HG03342 (cell line): ENCODE measurements around the gene FAM114A1.
A peak's percentile ranks its signal among the peaks of the same experiment; 100 is the strongest.
"Not testable (repeated sequence)": the region's sequence is repeated elsewhere in the genome, so short reads cannot be mapped to it uniquely, and the experiment has no call there.

ENCODE experiments used
- ATAC-seq: cut with Tn5 transposase; IDR thresholded peaks from one replicate; pipeline ENCODE4 v1.9.1; 2021; ENCODE audit warnings: mild to moderate bottlenecking, moderate library complexity; ENCODE audit not compliant: unreplicated experiment

Gene FAM114A1

GRCh38 chr4:38928974-38929373, 61.4 kb downstream of the FAM114A1 start:
- no peak for ATAC-seq

- peak; percentile 44 for ATAC-seq
These were observed 62.6 kb downstream of the FAM114A1 start for GRCh38 chr4:38930204-38930603.

DNA sequence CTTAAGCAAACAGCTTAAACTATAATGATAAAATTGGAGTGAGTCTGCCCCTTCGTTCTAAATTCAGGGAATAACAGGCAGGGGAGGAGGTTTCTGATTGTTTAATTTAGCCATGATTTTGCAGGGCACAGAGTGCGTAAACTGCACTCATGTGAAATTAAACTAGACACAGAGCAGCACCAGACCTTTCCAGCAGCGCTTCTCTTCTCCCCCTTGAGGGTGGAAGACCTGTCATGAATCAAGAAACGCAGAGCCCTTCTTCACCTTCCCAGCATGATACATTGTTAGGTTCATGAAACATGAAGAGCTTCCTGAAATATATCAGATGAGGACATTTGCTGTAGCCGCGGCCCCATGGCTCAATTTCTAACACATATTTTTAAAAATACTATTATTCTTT, 63.1 kb downstream of the FAM114A1 start:
- no peak for ATAC-seq

GRCh38 chr4:38931125-38931524, 63.5 kb downstream of the FAM114A1 start:
- no peak for ATAC-seq

DNA sequence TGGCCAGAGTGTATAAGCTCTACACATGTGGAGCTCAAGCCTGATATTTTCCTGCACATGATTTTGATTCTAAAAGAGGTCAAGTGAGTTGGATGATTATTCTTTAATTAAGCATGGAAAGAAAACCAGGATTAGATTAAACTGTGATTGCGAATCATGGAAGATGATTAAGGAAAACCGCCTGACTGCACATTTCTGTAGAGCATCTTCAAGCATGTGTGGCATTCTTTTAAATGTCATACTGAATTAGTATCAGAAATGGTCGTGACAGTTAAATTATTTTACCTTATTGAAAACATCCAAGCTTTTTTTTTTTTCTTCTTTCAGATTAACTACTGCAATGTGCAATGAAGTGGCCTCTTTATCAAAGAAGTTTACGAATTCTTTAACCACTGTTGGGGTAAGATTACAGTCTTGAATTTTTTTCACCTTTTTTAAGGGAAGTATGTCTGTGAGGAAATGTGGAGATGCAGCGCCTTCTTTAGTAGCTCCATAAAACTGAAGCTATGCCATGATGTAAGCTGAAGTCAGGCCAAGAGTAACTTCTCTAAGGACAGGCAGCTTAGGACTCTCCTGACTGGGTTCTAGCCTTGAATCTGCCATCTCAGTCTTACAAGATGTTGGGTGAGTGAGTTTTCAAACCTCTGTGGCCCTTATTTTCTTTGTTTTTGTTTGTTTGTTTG, 67.9 kb downstream of the FAM114A1 start:
- ATAC-seq = no peak

GRCh38 chr4:38939165-38939564, 71.6 kb downstream of the FAM114A1 start:
- peak; percentile 94 for ATAC-seq

DNA sequence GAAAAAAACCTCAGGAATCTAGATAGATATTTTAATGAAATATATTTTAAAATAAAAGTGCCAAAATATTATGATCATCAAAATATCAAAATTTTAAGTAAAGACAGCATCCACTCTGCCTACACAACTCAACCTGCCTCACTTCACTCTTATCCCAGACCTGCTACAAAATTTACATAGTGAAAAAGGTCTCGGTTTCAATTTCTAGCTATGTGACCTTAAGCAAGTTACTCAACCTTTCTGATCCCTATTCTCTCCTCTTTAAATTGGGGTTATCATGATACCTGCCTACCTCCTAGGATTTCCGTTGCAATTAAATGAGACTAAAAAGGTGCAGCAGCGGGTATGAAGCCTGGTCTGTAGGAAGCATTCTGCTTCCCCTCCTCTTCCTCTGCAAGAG, 72.9 kb downstream of the FAM114A1 start:
- ATAC-seq = no peak

GRCh38 chr4:38941906-38942305, 74.3 kb downstream of the FAM114A1 start:
- not testable (repeated sequence) for ATAC-seq

DNA sequence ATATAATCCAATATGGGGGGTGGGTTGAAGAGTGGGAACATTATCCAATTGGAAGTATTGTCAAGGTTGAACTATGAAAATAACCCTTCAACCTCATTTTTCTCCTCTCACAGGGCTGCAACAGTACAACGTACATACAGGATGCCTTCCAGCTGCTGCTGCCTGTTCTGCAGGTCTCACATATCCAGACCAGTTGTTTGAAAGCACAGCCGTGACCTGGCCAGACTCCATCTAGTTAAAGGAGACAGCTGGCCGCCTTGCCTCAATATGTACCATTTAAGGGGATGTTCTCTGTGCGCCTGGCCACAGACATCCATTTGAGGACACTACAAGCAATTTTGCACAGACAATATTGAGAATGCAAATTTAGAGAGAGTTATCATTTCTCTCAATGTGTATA, 75.7 kb downstream of the FAM114A1 start:
- ATAC-seq = no peak

GRCh38 chr4:38944440-38944839, 76.8 kb downstream of the FAM114A1 start:
- ATAC-seq = no peak

GRCh38 chr4:38946919-38947318, 79.3 kb downstream of the FAM114A1 start:
- no peak for ATAC-seq

DNA sequence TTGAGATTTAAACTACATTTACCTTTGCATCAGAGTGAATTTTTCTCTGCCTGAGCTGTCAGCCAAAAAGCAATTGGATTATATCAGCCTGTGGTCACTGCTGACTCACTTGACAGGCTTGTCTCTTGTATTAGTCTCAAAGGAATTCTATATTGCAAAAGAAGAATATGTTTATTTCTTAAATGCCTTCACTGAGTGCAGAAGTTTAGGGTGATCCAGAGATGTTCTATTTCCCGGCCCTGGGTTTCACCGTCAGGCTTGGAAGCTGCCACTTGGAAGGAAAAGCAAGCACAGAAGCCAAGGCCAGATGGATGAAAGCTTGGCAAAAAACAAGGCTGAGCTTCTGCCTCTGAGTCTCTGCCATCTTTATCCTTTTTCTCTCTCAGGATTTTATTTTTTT, 80.9 kb downstream of the FAM114A1 start:
- ATAC-seq = no peak

DNA sequence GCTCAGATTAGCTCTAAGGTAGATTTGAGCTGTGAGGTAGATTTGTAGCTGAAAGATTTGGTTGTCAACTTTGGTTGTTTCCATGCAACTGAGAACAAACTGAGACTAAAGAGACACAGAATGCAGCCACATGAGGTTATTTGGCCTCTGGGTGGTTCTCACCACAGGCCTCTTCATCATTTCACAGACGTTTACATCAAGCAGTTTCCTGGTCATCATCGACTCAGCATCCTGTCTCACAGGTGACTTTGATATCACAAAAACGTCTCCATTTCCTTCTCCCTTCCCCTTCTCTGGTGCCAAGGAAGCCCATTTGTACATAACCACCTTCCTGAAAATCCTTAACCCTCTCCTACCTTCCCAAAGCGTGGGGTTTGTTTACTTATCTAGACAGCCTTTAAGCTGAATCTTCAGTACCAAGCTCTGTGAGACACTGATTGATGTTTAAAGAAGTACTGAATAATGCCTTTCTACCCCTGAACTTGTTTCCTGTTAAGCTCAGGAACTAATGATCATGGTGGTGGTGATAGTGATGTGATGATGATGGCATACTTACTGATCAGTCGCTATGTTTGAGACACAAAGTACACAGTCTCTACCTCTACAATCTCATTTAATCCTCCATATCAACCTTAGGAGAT, 81.9 kb downstream of the FAM114A1 start:
- ATAC-seq = no peak

DNA sequence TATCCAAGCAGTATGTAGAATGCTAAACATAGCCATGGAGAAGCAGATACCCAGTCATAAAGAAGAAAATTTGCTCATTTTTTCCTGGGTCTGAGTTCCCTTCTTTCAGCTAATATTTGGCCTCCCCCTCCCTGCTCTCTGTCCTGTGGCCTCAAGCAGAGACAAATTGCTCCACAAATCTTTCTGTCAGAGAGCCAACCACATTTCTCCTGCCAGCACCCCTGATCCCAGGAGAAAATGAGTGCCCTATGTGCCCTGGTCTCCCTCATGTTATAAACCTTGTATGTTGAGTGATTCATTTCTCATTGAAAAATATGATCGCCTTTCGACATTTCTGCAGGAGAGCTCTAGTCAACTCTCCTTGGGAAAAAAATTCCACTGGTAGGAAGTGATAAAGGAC, 82.6 kb downstream of the FAM114A1 start:
- no peak for ATAC-seq

DNA sequence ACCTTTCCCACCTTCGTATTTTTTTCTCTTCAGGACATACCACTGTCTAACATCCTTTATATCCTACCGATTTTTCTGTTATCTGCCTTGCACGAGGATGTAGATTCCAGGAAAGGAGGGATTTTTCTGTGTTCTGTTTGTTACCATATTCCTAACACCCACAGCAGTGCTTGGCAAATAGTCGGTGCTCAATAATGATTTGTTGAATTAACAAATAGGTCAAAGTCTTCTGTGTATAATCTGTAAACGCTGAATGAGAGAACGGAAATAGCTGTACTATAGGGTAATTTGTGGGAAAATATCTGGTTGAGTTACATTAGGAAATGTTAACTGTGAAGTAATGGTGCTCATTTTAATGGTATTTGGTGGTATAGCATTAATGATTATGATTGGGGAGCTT, 83.1 kb downstream of the FAM114A1 start:
- no peak for ATAC-seq

- ATAC-seq = no peak
These were observed 84.0 kb downstream of the FAM114A1 start for GRCh38 chr4:38951598-38951997.

DNA sequence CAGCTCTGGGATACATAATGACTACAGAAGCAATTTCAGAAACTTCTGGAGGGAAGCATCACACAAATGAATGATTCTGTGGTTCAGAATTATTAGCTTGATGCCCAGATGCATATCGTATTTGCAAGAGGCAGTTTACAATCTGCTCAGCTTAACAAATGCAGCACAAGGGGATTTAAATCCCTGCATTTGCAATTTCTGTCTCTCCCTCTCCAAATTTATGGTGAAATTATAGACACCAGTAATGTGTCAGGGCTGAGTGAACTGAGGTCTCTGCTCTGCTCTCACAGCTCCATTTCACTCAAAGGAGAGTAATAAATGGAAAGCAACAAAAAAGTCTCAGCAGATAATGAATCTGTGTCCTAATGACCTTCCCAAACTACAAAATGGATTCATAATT, 84.4 kb downstream of the FAM114A1 start:
- no peak for ATAC-seq

DNA sequence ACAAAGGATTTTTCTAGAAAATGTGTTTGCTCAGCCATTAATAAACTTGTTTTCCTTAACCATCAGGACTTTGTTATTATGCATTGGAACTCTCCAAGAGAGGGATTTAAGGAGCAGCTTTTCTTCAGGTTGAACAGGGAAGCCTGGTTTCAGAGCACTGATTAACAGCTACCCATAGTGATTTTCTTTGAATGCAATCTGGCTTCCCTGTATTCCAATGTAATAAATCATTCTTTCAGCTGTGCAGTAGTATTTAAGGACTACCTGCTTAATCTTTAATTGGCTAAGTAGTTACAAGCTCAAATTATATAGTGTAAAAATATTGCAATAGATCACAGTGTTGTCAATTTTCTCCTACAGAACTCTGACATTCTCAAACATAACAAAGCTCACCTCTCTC, 87.1 kb downstream of the FAM114A1 start:
- ATAC-seq = no peak

- no peak for ATAC-seq
These were observed 88.4 kb downstream of the FAM114A1 start for GRCh38 chr4:38955957-38956356.

DNA sequence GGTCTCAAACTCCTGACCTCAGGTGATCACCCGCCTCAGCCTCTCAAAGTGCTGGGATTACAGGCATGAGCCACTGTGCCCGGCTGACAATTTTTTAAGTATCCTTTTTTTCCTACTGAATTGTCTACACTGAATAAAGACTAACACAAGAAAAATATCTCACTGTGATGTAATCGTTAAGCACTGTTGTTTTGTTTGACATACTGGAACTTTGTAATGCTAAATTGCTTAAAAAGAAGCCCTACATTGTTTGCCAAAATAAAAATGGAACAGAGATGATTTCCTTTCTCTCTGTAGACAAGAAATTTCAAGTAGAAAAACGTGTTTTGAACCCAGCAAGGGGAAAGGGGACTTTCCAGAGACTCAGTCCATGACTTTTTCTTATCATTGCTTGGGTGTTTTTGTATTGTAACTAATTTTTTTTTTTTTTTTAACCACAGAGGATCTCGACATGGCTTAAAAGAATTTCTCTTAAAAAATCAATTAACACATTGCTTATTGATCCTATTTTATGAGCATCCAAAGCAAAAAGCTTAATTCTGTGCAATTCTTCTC, 89.7 kb downstream of the FAM114A1 start:
- ATAC-seq = no peak

DNA sequence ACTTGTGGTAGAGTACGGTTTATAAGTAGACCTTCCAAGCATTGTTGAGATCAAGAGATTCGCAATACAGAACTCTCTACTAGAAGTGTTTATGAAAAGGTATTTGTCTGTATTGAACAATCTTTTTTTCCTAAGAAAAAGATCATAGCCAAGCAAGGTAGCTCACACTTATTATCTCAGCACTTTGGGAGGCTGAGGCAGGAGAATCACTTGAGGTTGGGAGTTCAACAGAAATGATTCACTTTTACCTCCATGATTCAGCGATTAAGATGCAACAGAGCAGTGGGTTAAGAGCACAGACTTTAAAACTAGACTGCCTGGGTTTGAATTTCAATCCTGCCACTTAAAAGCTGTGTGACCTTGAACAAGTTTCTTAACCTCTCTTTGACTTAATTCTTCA, 90.3 kb downstream of the FAM114A1 start:
- ATAC-seq = no peak

DNA sequence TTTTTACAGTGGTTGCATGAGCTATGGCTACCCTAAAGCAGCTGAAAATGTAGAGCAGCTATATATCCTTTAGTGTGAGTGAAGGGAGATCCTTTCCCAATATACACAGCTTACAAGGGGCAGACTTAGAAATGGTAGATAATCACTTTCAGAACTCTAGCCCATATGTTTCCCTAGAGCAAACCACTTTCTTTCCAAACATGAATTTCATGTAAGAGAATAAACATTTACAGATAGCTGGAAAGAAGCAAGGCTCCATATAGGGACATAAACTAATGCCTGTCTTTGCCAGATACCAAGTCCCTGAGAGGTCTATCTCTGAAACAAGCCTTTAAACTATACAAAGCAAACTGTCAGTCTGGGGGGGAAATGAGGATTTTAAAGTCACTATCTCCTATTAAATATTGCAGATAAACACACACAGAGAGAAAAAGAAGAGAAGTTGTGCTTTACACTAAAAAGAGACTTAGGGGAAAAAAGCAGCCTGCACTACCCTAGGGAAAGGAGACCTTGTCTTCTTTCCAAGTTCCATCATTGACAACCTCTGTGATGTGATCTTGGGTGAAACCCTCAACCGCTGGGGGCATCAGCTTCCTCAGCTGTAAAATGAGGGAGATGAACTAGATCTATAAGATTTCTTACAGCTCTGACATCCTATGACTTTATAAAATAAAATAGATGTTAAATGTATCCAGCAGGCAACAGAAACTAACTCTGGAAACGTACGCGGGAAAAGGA, 91.0 kb downstream of the FAM114A1 start:
- ATAC-seq = peak; percentile 64
